ENCODE results near the gene IFI6. TPM values are rescaled to one million over a fixed set of nuclear protein-coding genes. Genes with fewer than 3 reads are reported as not detected.

Gene IFI6
- polyA plus RNA-seq, 3 donors = 69.9 to 276 (median 276) TPM

GRCh38 chr1:27635396-27636142 is 36.4 kb downstream of the IFI6 start:
- TF ChIP-seq CTCF (IDR thresholded peaks at IDR 0.05) = no peak
- peak overlapping the region; percentile 96 for H3K4me2 ChIP-seq (replicated peaks; ENCODE audit: extremely low read depth, low read length, poor library complexity, severe bottlenecking)
- peaks cover 63 to 75% of the 10 kb centered on the region in 2 donors for H3K4me1 ChIP-seq (ENCODE audit: control insufficient read depth in 1 of 2, insufficient read depth in 2 of 2, low read length in 2 of 2)
- peak overlapping the region; percentile 81 to 100 (median 84) for H3K4me3 ChIP-seq (replicated peaks in 1 of 3; ENCODE audit: low read depth in 2 of 3, low read length in 3 of 3)
- H3K9me3 ChIP-seq (replicated peaks in 1 of 2; ENCODE audit: control insufficient read depth in 1 of 2, insufficient read depth in 1 of 2, low read length in 2 of 2) = no peaks in the 10 kb centered on the region
- peaks cover 0 to 2% (median 0%) of the 10 kb centered on the region in 7 donors for H3K9me3 Mint-ChIP-seq
- peaks cover 2 to 9% of the 10 kb centered on the region in 2 donors for H3K36me3 ChIP-seq (replicated peaks in 1 of 2; ENCODE audit: control insufficient read depth in 1 of 2, insufficient read depth in 2 of 2, low read length in 2 of 2)
- H3K9ac ChIP-seq (ENCODE audit: insufficient read depth, low read length, poor library complexity, severe bottlenecking) = peak overlapping the region; percentile 100
- peaks cover 15% of the 10 kb centered on the region for H4K20me1 ChIP-seq (ENCODE audit: insufficient read depth, low read length)
- peak overlapping the region; percentile 94 to 96 for H3K4me3 Mint-ChIP-seq
- DNase-seq = peak in 1 of 3 donors; percentile 45
- no peak overlapping the region for H2AFZ ChIP-seq (ENCODE audit: insufficient read depth, low read depth, low read length, poor library complexity, severe bottlenecking)
- WGBS (ENCODE audit: insufficient coverage) = no CpG with 5 or more reads among the region's 11 CpGs
- H3K27ac ChIP-seq (ENCODE audit: low read depth in 1 of 2, low read length in 2 of 2) = peak overlapping the region; percentile 96 to 98
- H3K4me1 Mint-ChIP-seq = peaks cover 63% of the 10 kb centered on the region
- no peaks in the 10 kb centered on the region for H3K27me3 ChIP-seq (ENCODE audit: control insufficient read depth in 2 of 2, insufficient read depth in 2 of 2, low read length in 2 of 2)
- intact Hi-C loops (cut with micrococcal nuclease) = loop anchor here in 1 of 2 donors (2.0 kb wide), 1 partner anchor 15 kb away; no protein-coding TSS in a partner anchor
- H3K79me2 ChIP-seq (ENCODE audit: insufficient read depth, low read length) = peaks cover 53% of the 10 kb centered on the region
- H3K27me3 Mint-ChIP-seq (ENCODE audit: low read depth in 3 of 3) = peaks cover 0 to 2% (median 0%) of the 10 kb centered on the region in 3 donors
- H3K36me3 Mint-ChIP-seq = peaks cover 15 to 35% of the 10 kb centered on the region in 2 donors
- H3K27ac Mint-ChIP-seq = peak overlapping the region in 6 of 7 donors; percentile 98 to 100 (median 98)

GRCh38 chr1:27634985-27635367 is 37.0 kb downstream of the IFI6 start, which contains the start of gene FGR:
FGR (minus strand) TSS chr1:27635185; CDS start chr1:27623916, 11,269 bp downstream.
- H3K4me2 ChIP-seq (replicated peaks; ENCODE audit: extremely low read depth, low read length, poor library complexity, severe bottlenecking) = peak within 1 kb of the TSS; percentile 96
- H3K4me3 Mint-ChIP-seq = peak within 1 kb of the TSS; percentile 94 to 96
- H4K20me1 ChIP-seq (ENCODE audit: insufficient read depth, low read length) = peaks cover 15% of the 10 kb centered on the region
- intact Hi-C loops (cut with micrococcal nuclease) = loop anchor here in 1 of 2 donors (2.0 to 5.0 kb wide), 2 partner anchors 14 to 633 kb away; no protein-coding TSS in a partner anchor
- no peaks in the 10 kb centered on the region for H3K27me3 ChIP-seq (ENCODE audit: control insufficient read depth in 2 of 2, insufficient read depth in 2 of 2, low read length in 2 of 2)
- peak within 1 kb of the TSS in 6 of 7 donors; percentile 98 to 100 (median 99) for H3K27ac Mint-ChIP-seq
- H3K36me3 Mint-ChIP-seq = peaks cover 20 to 40% of the 10 kb centered on the region in 2 donors
- H3K4me1 ChIP-seq (ENCODE audit: control insufficient read depth in 1 of 2, insufficient read depth in 2 of 2, low read length in 2 of 2) = peaks cover 64 to 75% of the 10 kb centered on the region in 2 donors
- H3K27ac ChIP-seq (ENCODE audit: low read depth in 1 of 2, low read length in 2 of 2) = peak within 1 kb of the TSS; percentile 96 to 98
- H3K79me2 ChIP-seq (ENCODE audit: insufficient read depth, low read length) = peaks cover 59% of the 10 kb centered on the region
- no peak for TF ChIP-seq CTCF (IDR thresholded peaks at IDR 0.05)
- peaks cover 0 to 2% (median 0%) of the 10 kb centered on the region in 7 donors for H3K9me3 Mint-ChIP-seq
- peaks cover 0 to 2% (median 0%) of the 10 kb centered on the region in 3 donors for H3K27me3 Mint-ChIP-seq (ENCODE audit: low read depth in 3 of 3)
- H3K4me1 Mint-ChIP-seq = peaks cover 64% of the 10 kb centered on the region
- H3K9me3 ChIP-seq (replicated peaks in 1 of 2; ENCODE audit: control insufficient read depth in 1 of 2, insufficient read depth in 1 of 2, low read length in 2 of 2) = no peaks in the 10 kb centered on the region
- H3K9ac ChIP-seq (ENCODE audit: insufficient read depth, low read length, poor library complexity, severe bottlenecking) = peak within 1 kb of the TSS; percentile 100
- no peak within 1 kb of the TSS for H2AFZ ChIP-seq (ENCODE audit: insufficient read depth, low read depth, low read length, poor library complexity, severe bottlenecking)
- peak; percentile 79 to 82 (median 80) for DNase-seq
- peak within 1 kb of the TSS; percentile 81 to 100 (median 84) for H3K4me3 ChIP-seq (replicated peaks in 1 of 3; ENCODE audit: low read depth in 2 of 3, low read length in 3 of 3)
- WGBS (ENCODE audit: insufficient coverage) = 0% methylated on average over 15 of the region's 28 CpGs
- H3K36me3 ChIP-seq (replicated peaks in 1 of 2; ENCODE audit: control insufficient read depth in 1 of 2, insufficient read depth in 2 of 2, low read length in 2 of 2) = peaks cover 2 to 11% of the 10 kb centered on the region in 2 donors

Data from CD14-positive monocyte (primary cell).